ENCODE results near the gene DSCAM. TPM values are rescaled to one million over a fixed set of nuclear protein-coding genes. Genes with fewer than 3 reads are reported as not detected.

The DSCAM gene
- polyA plus RNA-seq, 1 experiment = not detected

DNA sequence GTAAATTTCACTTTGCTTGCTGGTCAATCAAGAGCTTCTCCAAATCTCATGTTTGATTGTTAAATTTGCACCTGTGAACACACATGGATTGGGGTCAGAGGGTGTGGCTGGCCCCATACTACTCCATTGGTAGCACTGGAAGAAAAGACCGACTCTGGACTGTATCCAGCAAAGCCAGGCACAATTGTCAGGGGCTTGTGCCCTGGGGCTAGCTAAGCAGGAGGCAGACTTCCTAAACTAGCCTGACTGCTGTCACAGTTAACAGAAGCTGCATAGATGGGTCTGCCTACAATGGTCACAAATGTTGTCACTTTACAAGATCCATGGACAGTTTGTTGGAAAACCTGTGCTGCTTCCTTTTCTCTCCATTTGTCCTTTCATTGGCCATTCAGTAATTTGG is 421.0 kb downstream of the DSCAM start:
- CTCF ChIA-PET = no interaction called here
- no peak overlapping the region for H3K27ac ChIP-seq (ENCODE audit: low read depth, low read length)
- no peak for DNase-seq (ENCODE audit: low read depth, low spot score)
- peaks cover 40% of the 10 kb centered on the region for H3K9me3 ChIP-seq (ENCODE audit: control insufficient read depth, insufficient read depth, low read length)
- TF ChIP-seq, protein P1, sequence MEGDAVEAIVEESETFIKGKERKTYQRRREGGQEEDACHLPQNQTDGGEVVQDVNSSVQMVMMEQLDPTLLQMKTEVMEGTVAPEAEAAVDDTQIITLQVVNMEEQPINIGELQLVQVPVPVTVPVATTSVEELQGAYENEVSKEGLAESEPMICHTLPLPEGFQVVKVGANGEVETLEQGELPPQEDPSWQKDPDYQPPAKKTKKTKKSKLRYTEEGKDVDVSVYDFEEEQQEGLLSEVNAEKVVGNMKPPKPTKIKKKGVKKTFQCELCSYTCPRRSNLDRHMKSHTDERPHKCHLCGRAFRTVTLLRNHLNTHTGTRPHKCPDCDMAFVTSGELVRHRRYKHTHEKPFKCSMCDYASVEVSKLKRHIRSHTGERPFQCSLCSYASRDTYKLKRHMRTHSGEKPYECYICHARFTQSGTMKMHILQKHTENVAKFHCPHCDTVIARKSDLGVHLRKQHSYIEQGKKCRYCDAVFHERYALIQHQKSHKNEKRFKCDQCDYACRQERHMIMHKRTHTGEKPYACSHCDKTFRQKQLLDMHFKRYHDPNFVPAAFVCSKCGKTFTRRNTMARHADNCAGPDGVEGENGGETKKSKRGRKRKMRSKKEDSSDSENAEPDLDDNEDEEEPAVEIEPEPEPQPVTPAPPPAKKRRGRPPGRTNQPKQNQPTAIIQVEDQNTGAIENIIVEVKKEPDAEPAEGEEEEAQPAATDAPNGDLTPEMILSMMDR (IDR thresholded peaks at IDR 0.05; ENCODE audit: low read depth, low read length) = no peak
- no peaks in the 10 kb centered on the region for H3K27me3 ChIP-seq (ENCODE audit: control insufficient read depth, insufficient read depth, low read length)
- no peak overlapping the region for H3K4me3 ChIP-seq (ENCODE audit: low read depth, low read length)
- POLR2A ChIA-PET = no interaction called here

GRCh38 chr21:40422896-40423635 is 423.9 kb downstream of the DSCAM start:
- Histone ChIP-seq H3K27me3 (ENCODE audit: control insufficient read depth, insufficient read depth, low read length) (no peaks in the 10 kb centered on the region), H3K4me3 (ENCODE audit: low read depth, low read length) (no peak overlapping the region), H3K27ac (ENCODE audit: low read depth, low read length) (no peak overlapping the region), H3K9me3 (ENCODE audit: control insufficient read depth, insufficient read depth, low read length) (peaks cover 38% of the 10 kb centered on the region)
- TF ChIP-seq, protein P1 (IDR thresholded peaks at IDR 0.05; ENCODE audit: low read depth, low read length) = no peak
- ChIA-PET POLR2A (no interaction called here), CTCF (no interaction called here)
- no peak for DNase-seq (ENCODE audit: low read depth, low spot score)

- POLR2A ChIA-PET = no interaction called here
Measured at GRCh38 chr21:40421121-40421520, 425.8 kb downstream of the DSCAM start.

GRCh38 chr21:40416572-40416971 is 430.4 kb downstream of the DSCAM start:
- Histone ChIP-seq H3K27me3 (ENCODE audit: control insufficient read depth, insufficient read depth, low read length) (no peaks in the 10 kb centered on the region), H3K9me3 (ENCODE audit: control insufficient read depth, insufficient read depth, low read length) (peaks cover 13% of the 10 kb centered on the region; the same call in 1 of the 2 replicates), H3K4me3 (ENCODE audit: low read depth, low read length) (no peak overlapping the region), H3K27ac (ENCODE audit: low read depth, low read length) (no peak overlapping the region)
- POLR2A ChIA-PET = no interaction called here
- no peak for DNase-seq (ENCODE audit: low read depth, low spot score)
- TF ChIP-seq, protein P1 (IDR thresholded peaks at IDR 0.05; ENCODE audit: low read depth, low read length) = no peak
- CTCF ChIA-PET = no interaction called here

More at GRCh38 chr21:40421121-40421520, 425.8 kb downstream of the DSCAM start:
- H3K27me3 ChIP-seq (ENCODE audit: control insufficient read depth, insufficient read depth, low read length) = no peaks in the 10 kb centered on the region
- TF ChIP-seq, protein P1 (IDR thresholded peaks at IDR 0.05; ENCODE audit: low read depth, low read length) = no peak
- no peak for DNase-seq (ENCODE audit: low read depth, low spot score)
- CTCF ChIA-PET = interaction anchor here (0.6 kb wide), 1 partner anchor 50 kb away, joined by 3 read pairs; no protein-coding TSS in a partner anchor
- peaks cover 26% of the 10 kb centered on the region; the same call in 1 of the 2 replicates for H3K9me3 ChIP-seq (ENCODE audit: control insufficient read depth, insufficient read depth, low read length)
- H3K4me3 ChIP-seq (ENCODE audit: low read depth, low read length) = no peak overlapping the region
- H3K27ac ChIP-seq (ENCODE audit: low read depth, low read length) = no peak overlapping the region

- no peak overlapping the region for H3K4me3 ChIP-seq (ENCODE audit: low read depth, low read length)
- CTCF ChIA-PET = no interaction called here
- TF ChIP-seq, protein P1 (IDR thresholded peaks at IDR 0.05; ENCODE audit: low read depth, low read length) = no peak
- peaks cover 13% of the 10 kb centered on the region; the same call in 1 of the 2 replicates for H3K9me3 ChIP-seq (ENCODE audit: control insufficient read depth, insufficient read depth, low read length)
- no peaks in the 10 kb centered on the region for H3K27me3 ChIP-seq (ENCODE audit: control insufficient read depth, insufficient read depth, low read length)
- H3K27ac ChIP-seq (ENCODE audit: low read depth, low read length) = no peak overlapping the region
- POLR2A ChIA-PET = no interaction called here
- no peak for DNase-seq (ENCODE audit: low read depth, low spot score)
Measured at GRCh38 chr21:40408561-40408960, 438.4 kb downstream of the DSCAM start.
